Left lobe of liver (tissue), 2 donors: ENCODE results near the gene UBE2D4. TPM values are rescaled to one million over a fixed set of nuclear protein-coding genes. Genes with fewer than 3 reads are reported as not detected.
"Not testable (repeated sequence)": the region's sequence is repeated elsewhere in the genome, so short reads cannot be mapped to it uniquely, and the experiment has no call there.

Experiments
- ATAC-seq: fragments of 200-7000 bp; cut with Tn5 transposase; one replicate; pipeline ENCODE4 v1.9.1; 2020; ENCODE audit warnings: mild to moderate bottlenecking, moderate library complexity
- DNase-seq: peaks from one replicate; pipeline ENCODE4 v3.0.0-alpha.2; 2020; ENCODE audit warnings: low spot score
- total RNA-seq: library from RNA; stranded (reverse); gene quantifications from one replicate; pipeline ENCODE4 v1.2.1, GENCODE V29; 2021
- donor health status: DM: no; HTN: no; CAD: no; lungs with moderate emphysema.
- donor health status: DM: no; HTN: yes; CAD: no.

Gene UBE2D4
- total RNA-seq, 1 donor from 2014 or later: 17.7 TPM

- no peak for ATAC-seq
- no peak for DNase-seq
Measured at GRCh38 chr7:43960933-43961332, 34.7 kb downstream of the UBE2D4 start.

- not testable (repeated sequence) for ATAC-seq, DNase-seq
Measured at GRCh38 chr7:43966392-43966791, 40.2 kb downstream of the UBE2D4 start.

GRCh38 chr7:43968172-43969040, 42.2 kb downstream of the UBE2D4 start:
- not testable (repeated sequence) for DNase-seq
- peak; percentile 10 for ATAC-seq

- not testable (repeated sequence) for ATAC-seq, DNase-seq
Measured at GRCh38 chr7:43969586-43969985, 43.4 kb downstream of the UBE2D4 start.

GRCh38 chr7:43970698-43971097, 44.5 kb downstream of the UBE2D4 start:
- not testable (repeated sequence) for ATAC-seq, DNase-seq

- ATAC-seq, DNase-seq: not testable (repeated sequence)
Measured at GRCh38 chr7:43974033-43974573, 47.9 kb downstream of the UBE2D4 start.

- not testable (repeated sequence) for ATAC-seq, DNase-seq
Measured at GRCh38 chr7:43974725-43975482, 48.7 kb downstream of the UBE2D4 start.

- no peak for ATAC-seq
- DNase-seq: no peak
Measured at GRCh38 chr7:43977525-43977924, 51.3 kb downstream of the UBE2D4 start.

GRCh38 chr7:43978102-43978501, 51.9 kb downstream of the UBE2D4 start:
- not testable (repeated sequence) for ATAC-seq, DNase-seq

GRCh38 chr7:43982848-43983247, 56.6 kb downstream of the UBE2D4 start:
- peak; percentile 62 for ATAC-seq
- DNase-seq: not testable (repeated sequence)

GRCh38 chr7:43983736-43984135, 57.5 kb downstream of the UBE2D4 start:
- ATAC-seq, DNase-seq: not testable (repeated sequence)

- DNase-seq: peak; percentile 67
- ATAC-seq: peak; percentile 73
Measured at GRCh38 chr7:43985904-43986864, 59.9 kb downstream of the UBE2D4 start.

- not testable (repeated sequence) for DNase-seq, ATAC-seq
Measured at GRCh38 chr7:43987476-43987875, 61.2 kb downstream of the UBE2D4 start.

GRCh38 chr7:43990011-43990585, 63.9 kb downstream of the UBE2D4 start:
- ATAC-seq, DNase-seq: not testable (repeated sequence)

GRCh38 chr7:43990829-43991228, 64.6 kb downstream of the UBE2D4 start:
- DNase-seq, ATAC-seq: not testable (repeated sequence)

GRCh38 chr7:43992896-43993295, 66.7 kb downstream of the UBE2D4 start:
- not testable (repeated sequence) for ATAC-seq, DNase-seq

- not testable (repeated sequence) for DNase-seq, ATAC-seq
Measured at GRCh38 chr7:43994681-43995080, 68.4 kb downstream of the UBE2D4 start.

- not testable (repeated sequence) for DNase-seq, ATAC-seq
Measured at GRCh38 chr7:43997532-43997931, 71.3 kb downstream of the UBE2D4 start, which contains the start of gene SPDYE1. Gene SPDYE1, plus strand, starts transcription at chr7:43997897. Its CDS starts 2,053 bp downstream, at chr7:43999950.
